Aorta (tissue), 5 donors: ENCODE measurements around the gene COL25A1. TPM values are rescaled to one million over a fixed set of nuclear protein-coding genes. Genes with fewer than 3 reads are reported as not detected.

ENCODE experiments used
- ATAC-seq: fragments of 200-7000 bp; cut with Tn5 transposase; one replicate; pipeline ENCODE4 v1.9.1; 2022; ENCODE audit warnings: moderate library complexity; ENCODE audit not compliant: low FRiP score
- DNase-seq, 2 donors: peaks; one replicate each; pipeline ENCODE4 v3.0.0-alpha.2; 2020
- H3K27ac ChIP-seq, 2 donors: one replicate each; pipeline ENCODE4 v1.5.1; 2013; ENCODE audit warnings: low read length in 2 of 2, mild to moderate bottlenecking in 2 of 2, moderate library complexity in 2 of 2, control low read depth in 1 of 2, inconsistent platforms in 1 of 2, low read depth in 1 of 2
- H3K27me3 ChIP-seq, 2 donors: one replicate each; pipeline ENCODE4 v1.6.1; 2013; ENCODE audit warnings: control low read depth in 1 of 2, low read length in 1 of 2, mild to moderate bottlenecking in 1 of 2, moderate library complexity in 1 of 2; ENCODE audit not compliant: insufficient read depth in 2 of 2, control insufficient read depth in 1 of 2
- H3K36me3 ChIP-seq, 2 donors: one replicate each; pipeline ENCODE4 v1.6.1; 2013; ENCODE audit warnings: control low read depth in 1 of 2, low read length in 1 of 2, mild to moderate bottlenecking in 1 of 2; ENCODE audit not compliant: insufficient read depth in 2 of 2, control insufficient read depth in 1 of 2
- H3K4me1 ChIP-seq, 2 donors: one replicate each; pipeline ENCODE4 v1.6.1; 2013; ENCODE audit warnings: low read length in 2 of 2, control low read depth in 1 of 2, mild to moderate bottlenecking in 1 of 2, moderate library complexity in 1 of 2; ENCODE audit not compliant: insufficient read depth in 2 of 2, control insufficient read depth in 1 of 2
- H3K4me3 ChIP-seq, 2 donors: one replicate each; pipeline ENCODE4 v1.5.1; 2013; ENCODE audit warnings: low read length in 2 of 2, control low read depth in 1 of 2, mild to moderate bottlenecking in 1 of 2
- H3K9me3 ChIP-seq: one replicate; pipeline ENCODE4 v1.6.1; 2013; ENCODE audit warnings: mild to moderate bottlenecking, low read length; ENCODE audit not compliant: control insufficient read depth
- WGBS, 2 donors: extraction: QIAGEN DNeasy Blood & Tissue Kit; methylation state at CpG; one replicate each; pipeline ENCODE4 v1.1.7; 2013; 5-methylcytosine and 5-hydroxymethylcytosine counted together
- intact Hi-C, 2 donors: fragments of 100-400 bp; cut with DNase I; formaldehyde crosslinking; loops; one replicate each; pipeline versions ENCODE4 v1.14.2 to v1.15.0; 2022
- polyA plus RNA-seq, 2 donors: library from polyadenylated mRNA; stranded (reverse); fragments of 200-250 nt; gene quantifications; one replicate each; pipeline ENCODE4 v1.2.3, GENCODE V29; 2013
- total RNA-seq, 2 donors: library from RNA; stranded (reverse); fragmentation: NEBNext Ultra II Directional; extraction: Animal tissue kit (Norgen Biotek cat#: 25700); gene quantifications; one replicate each; pipeline ENCODE4 v1.2.1, GENCODE V29; 2021
- donor health status: healthy with polysubstance abuse.
- donor health status: Bipolar disorder and iron deficiency.
- donor health status: DM: no; HTN: no; CAD: no.
- donor health status: DM: no; HTN: no; CAD: no.
- donor health status: DM: yes; HTN: yes; CAD: no.

COL25A1 gene
- total and polyA plus RNA-seq, 4 donors, result 0.08 to 8.1 (median 1.3) TPM

- no peak overlapping the region for H3K4me3 ChIP-seq
- no peaks in the 10 kb centered on the region for H3K36me3 ChIP-seq
- 4 to 6% methylated on average over 1 of the region's 1 CpG for WGBS, 2 donors
- H3K9me3 ChIP-seq, result no peaks in the 10 kb centered on the region
- no peaks in the 10 kb centered on the region for H3K4me1 ChIP-seq
- ATAC-seq (peak; percentile 51), DNase-seq (no peak)
- no peaks in the 10 kb centered on the region for H3K27me3 ChIP-seq
- no peak overlapping the region for H3K27ac ChIP-seq
- intact Hi-C loops, result no loop called here
Measured at GRCh38 chr4:108794136-108794535, 508.3 kb downstream of the COL25A1 start.

- DNase-seq (no peak), ATAC-seq (no peak)
- no peaks in the 10 kb centered on the region for H3K9me3 ChIP-seq
- H3K36me3 ChIP-seq, result no peaks in the 10 kb centered on the region
- no peaks in the 10 kb centered on the region for H3K27me3 ChIP-seq
- intact Hi-C loops, result no loop called here
- H3K27ac ChIP-seq, result no peak overlapping the region
- no peaks in the 10 kb centered on the region for H3K4me1 ChIP-seq
- H3K4me3 ChIP-seq, result no peak overlapping the region
- WGBS, 2 donors, result 94 to 99% methylated on average over 1 of the region's 1 CpG
Measured at GRCh38 chr4:108793415-108793814, 509.0 kb downstream of the COL25A1 start.

GRCh38 chr4:108788731-108789130, 513.7 kb downstream of the COL25A1 start:
- H3K36me3 ChIP-seq, result no peaks in the 10 kb centered on the region
- DNase-seq (no peak), ATAC-seq (no peak)
- no peaks in the 10 kb centered on the region for H3K4me1 ChIP-seq
- no peak overlapping the region for H3K27ac ChIP-seq
- WGBS, 2 donors, result 97% methylated on average over 9 of the region's 9 CpGs
- no peak overlapping the region for H3K4me3 ChIP-seq
- no peaks in the 10 kb centered on the region for H3K27me3 ChIP-seq
- intact Hi-C loops, result no loop called here
- no peaks in the 10 kb centered on the region for H3K9me3 ChIP-seq

- no peaks in the 10 kb centered on the region for H3K27me3 ChIP-seq
- DNase-seq, result no peak
- no peaks in the 10 kb centered on the region for H3K36me3 ChIP-seq
- H3K4me3 ChIP-seq, result no peak overlapping the region
- no peaks in the 10 kb centered on the region for H3K9me3 ChIP-seq
- intact Hi-C loops, result no loop called here
- ATAC-seq, result no peak
- H3K4me1 ChIP-seq, result no peaks in the 10 kb centered on the region
- H3K27ac ChIP-seq, result no peak overlapping the region
- WGBS, 2 donors, result 96 to 98% methylated on average over 16 of the region's 16 CpGs
Measured at GRCh38 chr4:108787724-108788123, 514.7 kb downstream of the COL25A1 start.

GRCh38 chr4:108787106-108787505, 515.4 kb downstream of the COL25A1 start:
- intact Hi-C loops, result no loop called here

GRCh38 chr4:108786351-108786750, 516.1 kb downstream of the COL25A1 start:
- 79 to 85% methylated on average over 8 of the region's 8 CpGs for WGBS, 2 donors
- ATAC-seq (no peak), DNase-seq (no peak)
- H3K4me1 ChIP-seq, result no peaks in the 10 kb centered on the region
- H3K36me3 ChIP-seq, result no peaks in the 10 kb centered on the region
- no peak overlapping the region for H3K27ac ChIP-seq
- no peaks in the 10 kb centered on the region for H3K27me3 ChIP-seq
- intact Hi-C loops, result no loop called here
- no peak overlapping the region for H3K4me3 ChIP-seq
- H3K9me3 ChIP-seq, result no peaks in the 10 kb centered on the region

More at GRCh38 chr4:108787106-108787505, 515.4 kb downstream of the COL25A1 start:
- no peaks in the 10 kb centered on the region for H3K27me3 ChIP-seq
- H3K36me3 ChIP-seq, result no peaks in the 10 kb centered on the region
- WGBS, 2 donors, result 92 to 93% methylated on average over 14 of the region's 14 CpGs
- no peak for DNase-seq
- ATAC-seq, result no peak
- no peak overlapping the region for H3K27ac ChIP-seq
- no peaks in the 10 kb centered on the region for H3K4me1 ChIP-seq
- H3K9me3 ChIP-seq, result no peaks in the 10 kb centered on the region
- H3K4me3 ChIP-seq, result no peak overlapping the region

GRCh38 chr4:108783665-108784463, 518.6 kb downstream of the COL25A1 start:
- Histone ChIP-seq H3K4me1 (no peaks in the 10 kb centered on the region), H3K4me3 (no peak overlapping the region), H3K9me3 (no peaks in the 10 kb centered on the region), H3K27me3 (no peaks in the 10 kb centered on the region), H3K36me3 (no peaks in the 10 kb centered on the region), H3K27ac (no peak overlapping the region)
- intact Hi-C loops, result no loop called here
- 61 to 62% methylated on average over 3 of the region's 3 CpGs for WGBS, 2 donors
- no peak for ATAC-seq
- no peak for DNase-seq

- Histone ChIP-seq H3K4me1 (no peaks in the 10 kb centered on the region), H3K36me3 (no peaks in the 10 kb centered on the region), H3K9me3 (no peaks in the 10 kb centered on the region), H3K4me3 (no peak overlapping the region), H3K27ac (no peak overlapping the region), H3K27me3 (no peaks in the 10 kb centered on the region)
- DNase-seq (no peak), ATAC-seq (no peak)
- intact Hi-C loops, result no loop called here
Measured at GRCh38 chr4:108779958-108780357, 522.5 kb downstream of the COL25A1 start.

GRCh38 chr4:108777388-108777787, 525.1 kb downstream of the COL25A1 start:
- Histone ChIP-seq H3K4me1 (no peaks in the 10 kb centered on the region), H3K27ac (no peak overlapping the region), H3K36me3 (no peaks in the 10 kb centered on the region), H3K9me3 (no peaks in the 10 kb centered on the region), H3K27me3 (no peaks in the 10 kb centered on the region), H3K4me3 (no peak overlapping the region)
- intact Hi-C loops, result no loop called here
- DNase-seq (no peak), ATAC-seq (no peak)
- 96% methylated on average over 2 of the region's 2 CpGs for WGBS, 2 donors
